PC-3 (cell line): Measurements from ENCODE around the gene DNAJC1. TPM values are rescaled to one million over a fixed set of nuclear protein-coding genes. Genes with fewer than 3 reads are reported as not detected.

Experiments used
- ATAC-seq: fragments of 200-7000 bp; cut with Tn5 transposase; 2 replicates; pipeline ENCODE4 v1.9.1; 2020; ENCODE audit warnings: mild to moderate bottlenecking, moderate library complexity
- BruUV-seq: library from RNA; stranded (reverse); fragments of 400-500 nt; replicated peaks from 2 replicates; lab custom pipeline; 2021; lab: Mats Ljungman, UMichigan
- CTCF ChIA-PET: fragments of 300-600 bp; sonication (Branson Sonifier 250); formaldehyde crosslinking; loops from one replicate; lab custom pipeline; 2022; ENCODE audit warnings: antibody characterized with exemption; lab: Charles Lee
- POLR2A ChIA-PET: fragments of 300-600 bp; sonication (Branson Sonifier 250); formaldehyde crosslinking; loops from one replicate; lab custom pipeline; 2022; ENCODE audit warnings: antibody characterized with exemption; ENCODE audit not compliant: unreplicated experiment; lab: Charles Lee
- DNase-seq: peaks from one replicate; pipeline ENCODE4 v3.0.0-alpha.2; 2015
- H2AFZ ChIP-seq: fragments of 300-600 bp; sonication (generic); 2 replicates; pipeline ENCODE4 v1.6.0; 2016; ENCODE audit warnings: antibody characterized with exemption, low read length
- H3F3A ChIP-seq: fragments of 300-600 bp; sonication (generic); one replicate; pipeline ENCODE4 v1.6.0; 2017; ENCODE audit warnings: antibody characterized with exemption, low read length, control low read depth, mild to moderate bottlenecking; ENCODE audit not compliant: unreplicated experiment
- H3K27ac ChIP-seq: fragments of 300-600 bp; sonication (generic); 2 replicates; pipeline ENCODE4 v1.5.1; 2016; ENCODE audit warnings: mild to moderate bottlenecking, low read length
- H3K27me3 ChIP-seq: fragments of 300-600 bp; sonication (generic); 2 replicates; pipeline ENCODE4 v1.6.1; 2016; ENCODE audit warnings: low read length, mixed read lengths
- H3K36me3 ChIP-seq: fragments of 300-600 bp; sonication (generic); 2 replicates; pipeline ENCODE4 v1.6.1; 2016; ENCODE audit warnings: low read depth, mixed run types, low read length, mixed read lengths
- H3K4me1 ChIP-seq: fragments of 300-600 bp; sonication (generic); 2 replicates; pipeline ENCODE4 v1.5.1; 2016; ENCODE audit warnings: low read length; ENCODE audit not compliant: insufficient read depth
- H3K4me2 ChIP-seq: fragments of 300-600 bp; sonication (generic); 2 replicates; pipeline ENCODE4 v1.6.0; 2016; ENCODE audit warnings: low read length
- H3K4me3 ChIP-seq: fragments of 300-600 bp; sonication (generic); 2 replicates; pipeline ENCODE4 v1.5.1; 2016; ENCODE audit warnings: mild to moderate bottlenecking, low read length, mixed read lengths
- H3K79me2 ChIP-seq: fragments of 300-600 bp; sonication (generic); 2 replicates; pipeline ENCODE4 v1.6.1; 2017; ENCODE audit warnings: low read length, mixed read lengths
- H3K9ac ChIP-seq: fragments of 300-600 bp; sonication (generic); 2 replicates; pipeline ENCODE4 v1.6.0; 2016; ENCODE audit warnings: mild to moderate bottlenecking, low read length
- H3K9me2 ChIP-seq: fragments of 300-600 bp; sonication (generic); replicated peaks from 2 replicates; pipeline ENCODE4 v1.6.1; 2016; ENCODE audit warnings: mixed run types, low read length, mixed read lengths
- H3K9me3 ChIP-seq: fragments of 300-600 bp; sonication (generic); 2 replicates; pipeline ENCODE4 v1.6.1; 2016; ENCODE audit warnings: low read length, mixed read lengths
- H4K20me1 ChIP-seq: fragments of 300-600 bp; sonication (generic); 2 replicates; pipeline ENCODE4 v1.6.1; 2016; ENCODE audit warnings: low read length, mixed read lengths
- EZH2 ChIP-seq: fragments of 300-600 bp; sonication (generic); IDR thresholded peaks from one replicate; pipeline ENCODE4 v1.6.1; 2017; ENCODE audit warnings: antibody characterized with exemption, mild to moderate bottlenecking, low read length; ENCODE audit not compliant: unreplicated experiment
- EZH2phosphoT487 ChIP-seq: fragments of 300-600 bp; sonication (generic); IDR thresholded peaks from 2 replicates; pipeline ENCODE4 v1.6.1; 2018; ENCODE audit warnings: mild to moderate bottlenecking, antibody characterized with exemption, low read length, borderline replicate concordance
- intact Hi-C: fragments of 100-400 bp; cut with micrococcal nuclease; formaldehyde crosslinking; loops from 2 replicates; pipeline ENCODE4 v1.9.0; 2023
- total RNA-seq: library from RNA; depleted of rRNA; stranded (reverse); fragments of >200 nt; gene quantifications from 2 replicates; pipeline ENCODE4 v1.2.3, GENCODE V29; 2014
- TF ChIP-seq, protein P1 (sequence below): fragments of 300-600 bp; sonication (generic); conservative IDR thresholded peaks from 2 replicates; pipeline ENCODE4 v1.5.1; 2017; ENCODE audit warnings: antibody characterized with exemption, low read depth, mild to moderate bottlenecking, low read length

The DNAJC1 gene
- total RNA-seq, 1 experiment from 2014 or later = 53.4 TPM

DNA sequence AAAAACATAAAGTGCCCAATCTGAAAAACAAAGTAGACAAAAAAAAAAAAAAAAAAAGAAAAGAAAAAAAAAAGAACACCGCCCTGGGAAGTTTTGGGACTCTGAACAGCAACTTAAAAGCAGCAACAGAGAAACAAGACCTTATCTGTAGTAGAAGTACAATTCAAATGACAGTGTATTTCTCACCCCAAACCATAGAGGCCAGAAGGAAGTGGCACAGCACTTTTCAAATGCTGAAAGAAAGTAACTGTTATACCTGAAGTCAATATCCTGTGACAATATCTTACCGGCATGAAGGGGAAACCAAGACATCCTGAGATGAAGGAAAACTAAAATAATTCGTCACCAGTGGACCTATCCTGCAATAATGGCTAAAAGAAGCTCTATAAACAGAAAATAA is 112.1 kb downstream of the DNAJC1 start:
- no TSS peak for BruUV-seq
- TF ChIP-seq, protein P1, sequence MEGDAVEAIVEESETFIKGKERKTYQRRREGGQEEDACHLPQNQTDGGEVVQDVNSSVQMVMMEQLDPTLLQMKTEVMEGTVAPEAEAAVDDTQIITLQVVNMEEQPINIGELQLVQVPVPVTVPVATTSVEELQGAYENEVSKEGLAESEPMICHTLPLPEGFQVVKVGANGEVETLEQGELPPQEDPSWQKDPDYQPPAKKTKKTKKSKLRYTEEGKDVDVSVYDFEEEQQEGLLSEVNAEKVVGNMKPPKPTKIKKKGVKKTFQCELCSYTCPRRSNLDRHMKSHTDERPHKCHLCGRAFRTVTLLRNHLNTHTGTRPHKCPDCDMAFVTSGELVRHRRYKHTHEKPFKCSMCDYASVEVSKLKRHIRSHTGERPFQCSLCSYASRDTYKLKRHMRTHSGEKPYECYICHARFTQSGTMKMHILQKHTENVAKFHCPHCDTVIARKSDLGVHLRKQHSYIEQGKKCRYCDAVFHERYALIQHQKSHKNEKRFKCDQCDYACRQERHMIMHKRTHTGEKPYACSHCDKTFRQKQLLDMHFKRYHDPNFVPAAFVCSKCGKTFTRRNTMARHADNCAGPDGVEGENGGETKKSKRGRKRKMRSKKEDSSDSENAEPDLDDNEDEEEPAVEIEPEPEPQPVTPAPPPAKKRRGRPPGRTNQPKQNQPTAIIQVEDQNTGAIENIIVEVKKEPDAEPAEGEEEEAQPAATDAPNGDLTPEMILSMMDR = no peak
- TF ChIP-seq EZH2 (no peak), EZH2phosphoT487 (no peak)

DNA sequence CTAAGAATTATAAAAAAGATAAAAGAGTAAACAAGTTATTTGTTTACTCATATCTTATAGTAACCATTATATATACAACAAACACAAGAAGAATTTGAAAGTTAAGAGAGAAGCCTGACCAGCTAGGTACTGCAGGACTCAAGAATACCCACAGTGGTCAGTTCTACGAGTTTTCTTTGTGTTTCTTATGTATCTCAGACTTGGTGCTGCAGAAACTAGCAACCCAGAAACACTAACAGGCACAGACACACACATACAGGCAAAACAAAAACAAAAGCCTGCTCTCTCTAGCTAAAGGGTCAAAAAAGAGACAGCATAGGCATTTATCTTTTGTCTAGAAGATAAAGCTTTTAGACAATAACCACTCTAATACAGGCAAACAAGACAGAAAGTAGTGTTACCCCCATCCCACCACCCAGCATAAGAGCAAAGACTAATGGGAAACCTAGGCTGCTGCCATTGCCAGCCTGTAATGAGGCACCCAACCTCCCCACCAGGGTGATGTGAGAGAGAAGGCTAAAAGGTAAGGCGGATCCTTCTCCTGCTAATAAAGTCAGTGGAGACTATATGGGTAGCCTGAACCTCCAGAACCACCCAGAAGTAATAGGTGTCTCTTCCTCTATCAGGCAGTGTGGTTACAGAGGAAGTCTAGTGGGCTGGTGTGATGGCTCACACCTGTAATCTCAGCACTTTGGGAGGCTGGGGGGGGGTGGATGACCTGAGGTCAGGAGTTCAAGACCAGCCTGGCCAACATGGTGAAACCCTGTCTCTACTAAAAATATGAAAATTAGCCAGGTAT is 113.9 kb downstream of the DNAJC1 start:
- Histone ChIP-seq H3K36me3 (peaks cover 3% of the 10 kb centered on the region; the same call in 1 of the 2 replicates), H3K4me1 (no peaks in the 10 kb centered on the region)
- intact Hi-C loops = no loop called here

More for the DNA sequence above, 112.1 kb downstream of the DNAJC1 start:
- ATAC-seq (no peak), DNase-seq (no peak)
- H3K9ac ChIP-seq = no peak overlapping the region
- peaks cover 3% of the 10 kb centered on the region; the same call in 1 of the 2 replicates for H3K36me3 ChIP-seq
- H2AFZ ChIP-seq = no peak overlapping the region
- H3K79me2 ChIP-seq = no peaks in the 10 kb centered on the region
- intact Hi-C loops = no loop called here
- no peaks in the 10 kb centered on the region for H4K20me1 ChIP-seq
- POLR2A ChIA-PET = no interaction called here
- no peak overlapping the region for H3K4me3 ChIP-seq
- H3K27me3 ChIP-seq = no peaks in the 10 kb centered on the region
- no peak overlapping the region for H3K27ac ChIP-seq
- no peaks in the 10 kb centered on the region for H3K4me1 ChIP-seq
- no peaks in the 10 kb centered on the region for H3K9me3 ChIP-seq
- CTCF ChIA-PET = no interaction called here
- no peaks in the 10 kb centered on the region for H3K9me2 ChIP-seq
- H3F3A ChIP-seq = no peaks in the 10 kb centered on the region
- no peak overlapping the region for H3K4me2 ChIP-seq

More for the DNA sequence above, 113.9 kb downstream of the DNAJC1 start:
- TF ChIP-seq EZH2 (no peak), EZH2phosphoT487 (no peak)
- TF ChIP-seq, protein P1 = no peak
- Histone ChIP-seq H3K4me3 (no peak overlapping the region), H3K27ac (no peak overlapping the region), H3K9me3 (no peaks in the 10 kb centered on the region), H3K27me3 (no peaks in the 10 kb centered on the region), H3K9me2 (no peaks in the 10 kb centered on the region), H4K20me1 (no peaks in the 10 kb centered on the region), H2AFZ (no peak overlapping the region), H3K9ac (no peak overlapping the region), H3F3A (no peaks in the 10 kb centered on the region), H3K4me2 (no peak overlapping the region), H3K79me2 (no peaks in the 10 kb centered on the region)
- POLR2A ChIA-PET = no interaction called here
- ATAC-seq (no peak), DNase-seq (no peak)
- BruUV-seq = no TSS peak
- CTCF ChIA-PET = no interaction called here
